DOHH2 (cell line): ENCODE results near the gene FBXO10.

ENCODE experiments used
- H3F3A ChIP-seq: fragments of 200-600 bp; sonication (generic), shearing (Covaris generic); 2 replicates; pipeline ENCODE4 v1.6.0; 2016; ENCODE audit warnings: antibody characterized with exemption, mild to moderate bottlenecking; ENCODE audit not compliant: control insufficient read depth, insufficient read depth
- H3K27ac ChIP-seq: fragments of 200-600 bp; sonication (generic); 2 replicates; pipeline ENCODE4 v1.5.1; 2014; ENCODE audit warnings: low read depth, mild to moderate bottlenecking, low read length, moderate library complexity
- H3K27me3 ChIP-seq: fragments of 200-600 bp; sonication (generic); 2 replicates; pipeline ENCODE4 v1.6.1; 2014; ENCODE audit warnings: mild to moderate bottlenecking, low read length, mixed read lengths; ENCODE audit not compliant: control insufficient read depth
- H3K36me3 ChIP-seq: fragments of 200-600 bp; sonication (generic); 2 replicates; pipeline ENCODE4 v1.6.1; 2014; ENCODE audit warnings: mild to moderate bottlenecking, low read length, moderate library complexity, mixed read lengths; ENCODE audit not compliant: control insufficient read depth
- H3K4me1 ChIP-seq: fragments of 200-600 bp; sonication (generic); 2 replicates; pipeline ENCODE4 v1.6.1; 2014; ENCODE audit warnings: mild to moderate bottlenecking, low read length, mixed read lengths; ENCODE audit not compliant: control insufficient read depth
- H3K4me2 ChIP-seq: fragments of 200-600 bp; sonication (generic); 2 replicates; pipeline ENCODE4 v1.6.0; 2014; ENCODE audit warnings: mild to moderate bottlenecking, low read length, moderate library complexity
- H3K4me3 ChIP-seq: fragments of 200-600 bp; sonication (generic); 2 replicates; pipeline ENCODE4 v1.5.1; 2014; ENCODE audit warnings: mild to moderate bottlenecking, low read length, mixed read lengths
- H3K79me2 ChIP-seq: fragments of 200-600 bp; sonication (generic); 2 replicates; pipeline ENCODE4 v1.6.1; 2014; ENCODE audit warnings: mild to moderate bottlenecking, low read length, mixed read lengths; ENCODE audit not compliant: control insufficient read depth
- H3K9me2 ChIP-seq: fragments of 200-600 bp; sonication (generic); replicated peaks from 2 replicates; pipeline ENCODE4 v1.6.1; 2014; ENCODE audit warnings: mild to moderate bottlenecking, low read length, mixed read lengths; ENCODE audit not compliant: control insufficient read depth
- H3K9me3 ChIP-seq: fragments of 200-600 bp; sonication (generic); 2 replicates; pipeline ENCODE4 v1.6.1; 2014; ENCODE audit warnings: antibody characterized with exemption, low read length, mixed read lengths; ENCODE audit not compliant: control insufficient read depth, insufficient read depth
- H4K20me1 ChIP-seq: fragments of 200-600 bp; sonication (generic); 2 replicates; pipeline ENCODE4 v1.6.0; 2014; ENCODE audit warnings: low read depth, mild to moderate bottlenecking, antibody characterized with exemption, low read length, moderate library complexity; ENCODE audit not compliant: control insufficient read depth, insufficient read depth
- EZH2phosphoT487 ChIP-seq: fragments of 200-600 bp; sonication (generic); IDR thresholded peaks from 2 replicates; pipeline ENCODE4 v1.6.1; 2017; ENCODE audit warnings: borderline replicate concordance, mild to moderate bottlenecking, antibody characterized with exemption, low read length, moderate library complexity, mixed read lengths
- TF ChIP-seq, protein P1 (sequence below): fragments of 200-600 bp; sonication (generic); IDR thresholded peaks from one replicate; pipeline ENCODE4 v1.5.1; 2014; ENCODE audit warnings: antibody characterized with exemption, mild to moderate bottlenecking, low read depth, low read length; ENCODE audit not compliant: poor library complexity, severe bottlenecking

The FBXO10 gene

DNA sequence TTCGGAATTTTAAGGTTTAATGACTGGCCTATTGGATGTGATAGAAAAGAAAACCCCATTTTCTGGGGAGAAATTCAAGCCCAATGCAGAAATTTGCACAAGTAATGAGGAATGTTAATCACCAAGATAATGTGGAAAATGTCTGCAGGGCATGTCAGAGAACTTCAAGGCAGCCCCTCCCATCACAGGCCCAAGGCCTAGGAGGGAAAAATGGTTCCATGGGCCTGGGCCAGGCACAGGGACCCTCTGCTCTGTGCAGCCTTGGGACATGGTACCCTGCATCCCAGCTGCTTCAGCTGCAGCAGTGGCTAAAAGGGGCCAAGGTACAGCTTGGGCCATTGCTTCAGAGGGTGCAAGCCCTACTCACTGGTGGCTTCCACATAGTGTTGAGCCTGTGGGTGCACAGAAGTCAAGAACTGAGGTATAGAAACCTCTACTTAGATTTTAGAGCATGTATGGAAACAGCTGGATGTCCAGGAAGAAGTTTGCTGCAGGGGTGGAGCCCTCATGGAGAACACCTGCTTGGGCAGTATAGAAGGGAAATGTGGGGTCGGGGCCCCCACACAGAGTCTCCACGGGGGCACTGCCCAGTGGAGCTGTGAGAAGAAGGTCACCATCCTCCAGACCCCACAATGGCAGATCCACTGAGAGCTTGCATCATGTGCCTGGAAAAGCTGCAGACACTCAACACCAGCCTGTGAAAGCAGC, 12.2 kb downstream of the FBXO10 start:
- Histone ChIP-seq H3K4me1 (peaks cover 62% of the 10 kb centered on the region), H3K27me3 (no peaks in the 10 kb centered on the region), H3K27ac (no peak overlapping the region), H3F3A (peaks cover 3% of the 10 kb centered on the region; the same call in 1 of the 2 replicates), H3K79me2 (peaks cover 32% of the 10 kb centered on the region), H3K4me2 (no peak overlapping the region), H3K36me3 (peaks cover 31% of the 10 kb centered on the region), H3K4me3 (no peak overlapping the region), H3K9me3 (peaks cover 22% of the 10 kb centered on the region), H3K9me2 (no peaks in the 10 kb centered on the region), H4K20me1 (no peaks in the 10 kb centered on the region)
- no peak for TF ChIP-seq EZH2phosphoT487
- TF ChIP-seq, protein P1, sequence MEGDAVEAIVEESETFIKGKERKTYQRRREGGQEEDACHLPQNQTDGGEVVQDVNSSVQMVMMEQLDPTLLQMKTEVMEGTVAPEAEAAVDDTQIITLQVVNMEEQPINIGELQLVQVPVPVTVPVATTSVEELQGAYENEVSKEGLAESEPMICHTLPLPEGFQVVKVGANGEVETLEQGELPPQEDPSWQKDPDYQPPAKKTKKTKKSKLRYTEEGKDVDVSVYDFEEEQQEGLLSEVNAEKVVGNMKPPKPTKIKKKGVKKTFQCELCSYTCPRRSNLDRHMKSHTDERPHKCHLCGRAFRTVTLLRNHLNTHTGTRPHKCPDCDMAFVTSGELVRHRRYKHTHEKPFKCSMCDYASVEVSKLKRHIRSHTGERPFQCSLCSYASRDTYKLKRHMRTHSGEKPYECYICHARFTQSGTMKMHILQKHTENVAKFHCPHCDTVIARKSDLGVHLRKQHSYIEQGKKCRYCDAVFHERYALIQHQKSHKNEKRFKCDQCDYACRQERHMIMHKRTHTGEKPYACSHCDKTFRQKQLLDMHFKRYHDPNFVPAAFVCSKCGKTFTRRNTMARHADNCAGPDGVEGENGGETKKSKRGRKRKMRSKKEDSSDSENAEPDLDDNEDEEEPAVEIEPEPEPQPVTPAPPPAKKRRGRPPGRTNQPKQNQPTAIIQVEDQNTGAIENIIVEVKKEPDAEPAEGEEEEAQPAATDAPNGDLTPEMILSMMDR, result no peak

DNA sequence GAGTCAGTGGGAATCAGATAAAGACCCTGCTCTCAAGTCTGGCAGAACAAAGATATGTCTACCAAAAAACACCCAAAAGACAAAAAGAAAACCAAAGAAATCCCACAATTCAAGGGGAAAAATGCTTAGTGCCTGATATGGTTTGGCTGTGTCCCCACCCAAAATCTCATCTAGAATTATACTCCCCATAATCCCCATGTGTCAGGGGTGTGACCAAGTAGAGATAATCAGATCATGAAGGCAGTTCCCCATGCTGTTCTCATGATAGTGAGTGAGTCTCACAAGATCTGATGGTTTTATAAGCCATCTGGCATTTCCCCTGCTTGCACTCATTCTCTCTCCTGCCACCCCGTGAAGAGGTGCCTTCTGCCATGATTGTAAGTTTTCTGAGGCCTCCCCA, 13.4 kb downstream of the FBXO10 start:
- H3F3A ChIP-seq, result peaks cover 3% of the 10 kb centered on the region; the same call in 1 of the 2 replicates
- peak overlapping the region; percentile 61 for H3K4me2 ChIP-seq
- H3K4me1 ChIP-seq, result peaks cover 52% of the 10 kb centered on the region
- no peaks in the 10 kb centered on the region for H4K20me1 ChIP-seq
- peaks cover 23% of the 10 kb centered on the region for H3K79me2 ChIP-seq
- H3K9me2 ChIP-seq, result no peaks in the 10 kb centered on the region
- peaks cover 25% of the 10 kb centered on the region for H3K36me3 ChIP-seq
- H3K27me3 ChIP-seq, result no peaks in the 10 kb centered on the region
- peaks cover 22% of the 10 kb centered on the region for H3K9me3 ChIP-seq
- TF ChIP-seq, protein P1, result no peak
- TF ChIP-seq EZH2phosphoT487, result no peak
- no peak overlapping the region for H3K4me3 ChIP-seq
- no peak overlapping the region for H3K27ac ChIP-seq

DNA sequence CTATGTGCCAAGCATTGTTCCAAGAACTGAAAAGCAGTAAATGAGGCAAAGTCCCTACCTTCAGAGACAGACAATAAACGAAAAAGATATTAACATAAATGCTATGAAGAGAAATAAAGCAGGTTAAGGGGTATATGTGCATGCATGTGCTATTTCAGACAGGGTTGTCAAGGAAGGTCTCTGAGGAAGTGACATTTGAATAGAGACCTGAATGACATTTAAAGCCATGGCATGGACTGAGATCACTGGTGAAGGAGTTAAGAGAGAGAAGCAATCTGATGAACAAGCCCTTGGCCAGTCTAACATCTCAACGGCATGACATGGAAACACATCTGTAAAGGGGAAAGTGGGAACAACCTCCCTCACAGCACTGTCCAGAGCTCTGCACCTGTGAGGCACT, 14.5 kb downstream of the FBXO10 start:
- Histone ChIP-seq H4K20me1 (no peaks in the 10 kb centered on the region), H3K9me3 (peaks cover 22% of the 10 kb centered on the region), H3K4me3 (peak overlapping the region; percentile 38), H3K36me3 (peaks cover 25% of the 10 kb centered on the region), H3K9me2 (no peaks in the 10 kb centered on the region), H3K4me2 (peak overlapping the region; percentile 61), H3K27me3 (no peaks in the 10 kb centered on the region), H3K27ac (no peak overlapping the region), H3K79me2 (peaks cover 17% of the 10 kb centered on the region), H3K4me1 (peaks cover 41% of the 10 kb centered on the region), H3F3A (peaks cover 3% of the 10 kb centered on the region; the same call in 1 of the 2 replicates)
- no peak for TF ChIP-seq EZH2phosphoT487
- TF ChIP-seq, protein P1, result no peak
